HCT116 (cell line): ENCODE data around the gene TWIST2. TPM values are rescaled to one million over a fixed set of nuclear protein-coding genes. Genes with fewer than 3 reads are reported as not detected.

Experiments
- ATAC-seq: fragments of 200-7000 bp; cut with Tn5 transposase; 2 replicates; pipeline ENCODE4 v1.9.1; 2020; ENCODE audit warnings: mild to moderate bottlenecking, moderate library complexity
- BruUV-seq: library from RNA; stranded (reverse); fragments of 400-500 nt; replicated peaks from 2 replicates; lab custom pipeline; 2021; lab: Mats Ljungman, UMichigan
- CTCF ChIA-PET: fragments of 300-600 bp; sonication (Branson Sonifier 250); formaldehyde crosslinking; loops from one replicate; lab custom pipeline; 2021; ENCODE audit warnings: antibody characterized with exemption; lab: Charles Lee
- POLR2A ChIA-PET: fragments of 300-600, 350-600 bp; sonication (Branson Sonifier 250); formaldehyde crosslinking; loops from one replicate; lab custom pipeline; 2021; ENCODE audit warnings: antibody characterized with exemption; lab: Charles Lee
- RAD21 ChIA-PET, 2 experiments: fragments of 300-600 bp; sonication (Branson Sonifier 250); formaldehyde crosslinking; loops; one replicate each; lab custom pipeline; 2023; ENCODE audit warnings: low total read pairs in 2 of 2; ENCODE audit not compliant: uncharacterized antibody in 2 of 2, unreplicated experiment in 2 of 2, low non-redundant PET in 1 of 2; lab: Charles Lee
- DNase-seq: peaks from one replicate; pipeline ENCODE4 v3.0.0-alpha.2; 2010; ENCODE audit warnings: low read depth, low spot score
- H2AFZ ChIP-seq: fragments of 200-600 bp; shearing (Covaris generic), sonication (generic); 2 replicates; pipeline ENCODE4 v1.6.1; 2017; ENCODE audit warnings: low read depth, mixed run types, mixed read lengths, antibody characterized with exemption, low read length; ENCODE audit not compliant: poor library complexity, severe bottlenecking
- H3K27ac ChIP-seq: 2 replicates; pipeline ENCODE4 v1.5.1; 2012; ENCODE audit warnings: low read depth, low read length
- H3K27me3 ChIP-seq: fragments of 200-600 bp; sonication (generic); 2 replicates; pipeline ENCODE4 v1.6.1; 2016; ENCODE audit warnings: mixed run types, low read length, mixed read lengths; ENCODE audit not compliant: insufficient read depth
- H3K36me3 ChIP-seq, 2 experiments: fragments of 200-500 bp in 1 of 2; fragments of 200-600 bp in 1 of 2; sonication (Bioruptor generic) in 1 of 2; sonication (generic) in 1 of 2; 2 replicates each; pipeline versions ENCODE4 v1.5.1 to v1.6.1; 2014 to 2016; ENCODE audit warnings: low read length in 2 of 2, inconsistent platforms in 1 of 2, mixed read lengths in 1 of 2, mixed run types in 1 of 2; ENCODE audit not compliant: insufficient read depth in 2 of 2, control insufficient read depth in 1 of 2
- H3K4me1 ChIP-seq, 2 experiments: fragments of 200-600 bp in 1 of 2; sonication (generic) in 1 of 2; 2 replicates each; pipeline versions ENCODE4 v1.5.1 to v1.6.1; 2012 to 2017; ENCODE audit warnings: low read length in 2 of 2, inconsistent platforms in 1 of 2, mild to moderate bottlenecking in 1 of 2, mixed read lengths in 1 of 2, mixed run types in 1 of 2, moderate library complexity in 1 of 2; ENCODE audit not compliant: insufficient read depth in 2 of 2, control insufficient read depth in 1 of 2
- H3K4me2 ChIP-seq: fragments of 200-600 bp; sonication (generic); 2 replicates; pipeline ENCODE4 v1.6.1; 2017; ENCODE audit warnings: mixed run types, low read length, mixed read lengths
- H3K4me3 ChIP-seq, 2 experiments: fragments of 200-600 bp in 1 of 2; sonication (generic) in 1 of 2; replicated peaks in 1 of 2; 2 replicates each; pipeline ENCODE4 v1.5.1; 2011 to 2016; ENCODE audit warnings: low read length in 2 of 2, control low read depth in 1 of 2, low read depth in 1 of 2, mild to moderate bottlenecking in 1 of 2, mixed read lengths in 1 of 2, mixed run types in 1 of 2
- H3K79me2 ChIP-seq: fragments of 200-600 bp; sonication (generic); 2 replicates; pipeline ENCODE4 v1.6.1; 2017; ENCODE audit warnings: mild to moderate bottlenecking, mixed run types, low read length, moderate library complexity, mixed read lengths; ENCODE audit not compliant: insufficient read depth
- H3K9ac ChIP-seq: fragments of 200-600 bp; sonication (generic); 2 replicates; pipeline ENCODE4 v1.6.1; 2016; ENCODE audit warnings: low read length, mixed read lengths
- H3K9me2 ChIP-seq: fragments of 200-600 bp; sonication (generic), shearing (Covaris generic); 2 replicates; pipeline ENCODE4 v1.6.1; 2017; ENCODE audit warnings: mixed run types, mild to moderate bottlenecking, moderate library complexity; ENCODE audit not compliant: insufficient read depth
- H3K9me3 ChIP-seq, 2 experiments: fragments of 200-500 bp in 1 of 2; fragments of 200-600 bp in 1 of 2; sonication (Bioruptor generic) in 1 of 2; sonication (generic) in 1 of 2; 2 replicates each; pipeline ENCODE4 v1.6.1; 2014 to 2017; ENCODE audit warnings: low read length in 2 of 2, mixed read lengths in 2 of 2, inconsistent platforms in 1 of 2, low read depth in 1 of 2, mild to moderate bottlenecking in 1 of 2, mixed run types in 1 of 2, moderate library complexity in 1 of 2; ENCODE audit not compliant: control insufficient read depth in 1 of 2, insufficient read depth in 1 of 2
- H4K20me1 ChIP-seq: fragments of 200-600 bp; sonication (generic), shearing (Covaris generic); 2 replicates; pipeline ENCODE4 v1.6.1; 2017; ENCODE audit warnings: mixed run types, mild to moderate bottlenecking, moderate library complexity; ENCODE audit not compliant: insufficient read depth
- CEBPB ChIP-seq: IDR thresholded peaks from 2 replicates; pipeline ENCODE4 v1.6.1; 2012; ENCODE audit warnings: low read depth
- EGR1 ChIP-seq: IDR thresholded peaks from 2 replicates; pipeline ENCODE4 v1.6.1; 2012; ENCODE audit warnings: low read depth
- ELF1 ChIP-seq: IDR thresholded peaks from 2 replicates; pipeline ENCODE4 v1.6.1; 2012; ENCODE audit warnings: low read depth, borderline replicate concordance
- FOSL1 ChIP-seq: IDR thresholded peaks from 2 replicates; pipeline ENCODE4 v1.6.1; 2012; ENCODE audit warnings: low read depth
- JUND ChIP-seq: IDR thresholded peaks from 2 replicates; pipeline ENCODE4 v1.6.1; 2012
- POLR2A ChIP-seq: IDR thresholded peaks from 2 replicates; pipeline ENCODE4 v1.7.0; 2011; ENCODE audit warnings: borderline replicate concordance; ENCODE audit not compliant: insufficient read depth, insufficient read length; ENCODE audit errors: extremely low read depth
- POLR2AphosphoS5 ChIP-seq: IDR thresholded peaks from 2 replicates; pipeline ENCODE4 v1.6.1; 2011; ENCODE audit warnings: mild to moderate bottlenecking, low read depth, low read length, moderate library complexity
- RAD21 ChIP-seq: IDR thresholded peaks from 2 replicates; pipeline ENCODE4 v1.6.1; 2012; ENCODE audit warnings: low read depth, mild to moderate bottlenecking
- SIN3A ChIP-seq: IDR thresholded peaks from 2 replicates; pipeline ENCODE4 v1.6.1; 2012; ENCODE audit warnings: low read depth
- SP1 ChIP-seq: IDR thresholded peaks from 2 replicates; pipeline ENCODE4 v1.6.1; 2012; ENCODE audit warnings: low read depth
- SRF ChIP-seq: IDR thresholded peaks from 2 replicates; pipeline ENCODE4 v1.6.1; 2012; ENCODE audit warnings: low read depth
- TCF7L2 ChIP-seq: IDR thresholded peaks from 2 replicates; pipeline ENCODE4 v1.7.0; 2011; ENCODE audit warnings: borderline replicate concordance, inconsistent platforms; ENCODE audit not compliant: insufficient read depth, insufficient read length; ENCODE audit errors: extremely low read depth
- ZFX ChIP-seq: fragments of 450-650 bp; IDR thresholded peaks from 2 replicates; pipeline ENCODE4 v1.6.1; 2017
- intact Hi-C: fragments of 100-400 bp; cut with micrococcal nuclease; formaldehyde crosslinking; loops from 2 replicates; pipeline ENCODE4 v1.10.0; 2022
- total RNA-seq: library from RNA; stranded (reverse); gene quantifications from one replicate; pipeline ENCODE4 v1.2.1, GENCODE V29; 2021; ENCODE audit not compliant: unreplicated experiment
- TF ChIP-seq, protein P1 (sequence below): IDR thresholded peaks from 2 replicates; pipeline ENCODE4 v1.6.1; 2012; ENCODE audit warnings: low read depth
- TF ChIP-seq, protein P2 (sequence below): IDR thresholded peaks from 2 replicates; pipeline ENCODE4 v1.6.1; 2011; ENCODE audit warnings: mild to moderate bottlenecking, low read length, moderate library complexity; ENCODE audit not compliant: insufficient replicate concordance; ENCODE audit errors: extremely low read depth
- TF ChIP-seq, protein P3 (sequence below): IDR thresholded peaks from 2 replicates; pipeline ENCODE4 v1.6.1; 2012
- TF ChIP-seq, protein P4 (sequence below), 3 experiments: fragments of 200-600 bp in 1 of 3; sonication (generic) in 1 of 3; IDR thresholded peaks in 2 of 3; conservative IDR thresholded peaks in 1 of 3; 2 replicates each; pipeline ENCODE4 v1.5.1; 2012 to 2017; ENCODE audit warnings: low read depth in 2 of 3, low read length in 2 of 3, antibody characterized with exemption in 1 of 3, borderline replicate concordance in 1 of 3, control low read depth in 1 of 3, mild to moderate bottlenecking in 1 of 3, mixed read lengths in 1 of 3, mixed run types in 1 of 3, moderate library complexity in 1 of 3; ENCODE audit not compliant: insufficient read depth in 1 of 3
- TF ChIP-seq, protein P5 (sequence below): IDR thresholded peaks from 2 replicates; pipeline ENCODE4 v1.6.1; 2012

The TWIST2 gene
- total RNA-seq, 1 experiment from 2014 or later, result not detected

DNA sequence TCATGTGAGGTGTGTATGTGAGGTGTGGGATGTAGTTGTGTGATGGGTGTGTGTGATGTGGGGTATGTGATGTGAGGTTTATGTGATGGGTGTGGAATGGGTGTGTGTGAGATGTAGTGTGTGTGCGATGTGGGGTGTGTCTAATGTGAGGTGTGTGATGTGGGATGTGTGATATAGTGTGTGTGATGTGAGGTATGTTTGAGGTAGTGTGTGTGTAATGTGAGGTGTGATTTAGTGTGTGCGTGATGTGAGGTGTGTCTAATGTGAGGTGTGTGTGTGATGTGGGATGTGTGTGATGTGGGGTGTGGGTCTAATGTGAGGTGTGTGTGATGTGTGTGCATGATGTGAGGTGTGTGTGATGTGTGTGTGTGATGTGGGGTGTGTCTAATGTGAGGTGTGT lies 55.3 kb downstream of the TWIST2 start:
- no peak overlapping the region for H3K4me2 ChIP-seq
- H3K79me2 ChIP-seq, result no peaks in the 10 kb centered on the region
- ChIA-PET RAD21 (no interaction called here), POLR2A (no interaction called here), CTCF (no interaction called here)
- DNase-seq, result no peak
- TF ChIP-seq CEBPB (no peak), RAD21 (no peak), EGR1 (no peak), POLR2AphosphoS5 (no peak), SP1 (no peak), SIN3A (no peak), FOSL1 (no peak), JUND (no peak), SRF (no peak), ZFX (no peak), POLR2A (no peak), TCF7L2 (no peak), ELF1 (no peak)
- TF ChIP-seq, protein P1, sequence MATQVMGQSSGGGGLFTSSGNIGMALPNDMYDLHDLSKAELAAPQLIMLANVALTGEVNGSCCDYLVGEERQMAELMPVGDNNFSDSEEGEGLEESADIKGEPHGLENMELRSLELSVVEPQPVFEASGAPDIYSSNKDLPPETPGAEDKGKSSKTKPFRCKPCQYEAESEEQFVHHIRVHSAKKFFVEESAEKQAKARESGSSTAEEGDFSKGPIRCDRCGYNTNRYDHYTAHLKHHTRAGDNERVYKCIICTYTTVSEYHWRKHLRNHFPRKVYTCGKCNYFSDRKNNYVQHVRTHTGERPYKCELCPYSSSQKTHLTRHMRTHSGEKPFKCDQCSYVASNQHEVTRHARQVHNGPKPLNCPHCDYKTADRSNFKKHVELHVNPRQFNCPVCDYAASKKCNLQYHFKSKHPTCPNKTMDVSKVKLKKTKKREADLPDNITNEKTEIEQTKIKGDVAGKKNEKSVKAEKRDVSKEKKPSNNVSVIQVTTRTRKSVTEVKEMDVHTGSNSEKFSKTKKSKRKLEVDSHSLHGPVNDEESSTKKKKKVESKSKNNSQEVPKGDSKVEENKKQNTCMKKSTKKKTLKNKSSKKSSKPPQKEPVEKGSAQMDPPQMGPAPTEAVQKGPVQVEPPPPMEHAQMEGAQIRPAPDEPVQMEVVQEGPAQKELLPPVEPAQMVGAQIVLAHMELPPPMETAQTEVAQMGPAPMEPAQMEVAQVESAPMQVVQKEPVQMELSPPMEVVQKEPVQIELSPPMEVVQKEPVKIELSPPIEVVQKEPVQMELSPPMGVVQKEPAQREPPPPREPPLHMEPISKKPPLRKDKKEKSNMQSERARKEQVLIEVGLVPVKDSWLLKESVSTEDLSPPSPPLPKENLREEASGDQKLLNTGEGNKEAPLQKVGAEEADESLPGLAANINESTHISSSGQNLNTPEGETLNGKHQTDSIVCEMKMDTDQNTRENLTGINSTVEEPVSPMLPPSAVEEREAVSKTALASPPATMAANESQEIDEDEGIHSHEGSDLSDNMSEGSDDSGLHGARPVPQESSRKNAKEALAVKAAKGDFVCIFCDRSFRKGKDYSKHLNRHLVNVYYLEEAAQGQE, result no peak
- TF ChIP-seq, protein P2, sequence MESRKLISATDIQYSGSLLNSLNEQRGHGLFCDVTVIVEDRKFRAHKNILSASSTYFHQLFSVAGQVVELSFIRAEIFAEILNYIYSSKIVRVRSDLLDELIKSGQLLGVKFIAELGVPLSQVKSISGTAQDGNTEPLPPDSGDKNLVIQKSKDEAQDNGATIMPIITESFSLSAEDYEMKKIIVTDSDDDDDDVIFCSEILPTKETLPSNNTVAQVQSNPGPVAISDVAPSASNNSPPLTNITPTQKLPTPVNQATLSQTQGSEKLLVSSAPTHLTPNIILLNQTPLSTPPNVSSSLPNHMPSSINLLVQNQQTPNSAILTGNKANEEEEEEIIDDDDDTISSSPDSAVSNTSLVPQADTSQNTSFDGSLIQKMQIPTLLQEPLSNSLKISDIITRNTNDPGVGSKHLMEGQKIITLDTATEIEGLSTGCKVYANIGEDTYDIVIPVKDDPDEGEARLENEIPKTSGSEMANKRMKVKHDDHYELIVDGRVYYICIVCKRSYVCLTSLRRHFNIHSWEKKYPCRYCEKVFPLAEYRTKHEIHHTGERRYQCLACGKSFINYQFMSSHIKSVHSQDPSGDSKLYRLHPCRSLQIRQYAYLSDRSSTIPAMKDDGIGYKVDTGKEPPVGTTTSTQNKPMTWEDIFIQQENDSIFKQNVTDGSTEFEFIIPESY, result no peak
- TF ChIP-seq, protein P3, sequence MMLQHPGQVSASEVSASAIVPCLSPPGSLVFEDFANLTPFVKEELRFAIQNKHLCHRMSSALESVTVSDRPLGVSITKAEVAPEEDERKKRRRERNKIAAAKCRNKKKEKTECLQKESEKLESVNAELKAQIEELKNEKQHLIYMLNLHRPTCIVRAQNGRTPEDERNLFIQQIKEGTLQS, result no peak
- TF ChIP-seq, protein P4, sequence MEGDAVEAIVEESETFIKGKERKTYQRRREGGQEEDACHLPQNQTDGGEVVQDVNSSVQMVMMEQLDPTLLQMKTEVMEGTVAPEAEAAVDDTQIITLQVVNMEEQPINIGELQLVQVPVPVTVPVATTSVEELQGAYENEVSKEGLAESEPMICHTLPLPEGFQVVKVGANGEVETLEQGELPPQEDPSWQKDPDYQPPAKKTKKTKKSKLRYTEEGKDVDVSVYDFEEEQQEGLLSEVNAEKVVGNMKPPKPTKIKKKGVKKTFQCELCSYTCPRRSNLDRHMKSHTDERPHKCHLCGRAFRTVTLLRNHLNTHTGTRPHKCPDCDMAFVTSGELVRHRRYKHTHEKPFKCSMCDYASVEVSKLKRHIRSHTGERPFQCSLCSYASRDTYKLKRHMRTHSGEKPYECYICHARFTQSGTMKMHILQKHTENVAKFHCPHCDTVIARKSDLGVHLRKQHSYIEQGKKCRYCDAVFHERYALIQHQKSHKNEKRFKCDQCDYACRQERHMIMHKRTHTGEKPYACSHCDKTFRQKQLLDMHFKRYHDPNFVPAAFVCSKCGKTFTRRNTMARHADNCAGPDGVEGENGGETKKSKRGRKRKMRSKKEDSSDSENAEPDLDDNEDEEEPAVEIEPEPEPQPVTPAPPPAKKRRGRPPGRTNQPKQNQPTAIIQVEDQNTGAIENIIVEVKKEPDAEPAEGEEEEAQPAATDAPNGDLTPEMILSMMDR (IDR thresholded peaks at IDR 0.05 in 2 of 3, conservative IDR thresholded peaks at IDR 0.05 in 1 of 3; ENCODE audit: borderline replicate concordance in 1 of 3, insufficient read depth in 1 of 3, low read depth in 2 of 3, low read length in 2 of 3), result no peak
- TF ChIP-seq, protein P5, sequence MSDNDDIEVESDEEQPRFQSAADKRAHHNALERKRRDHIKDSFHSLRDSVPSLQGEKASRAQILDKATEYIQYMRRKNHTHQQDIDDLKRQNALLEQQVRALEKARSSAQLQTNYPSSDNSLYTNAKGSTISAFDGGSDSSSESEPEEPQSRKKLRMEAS, result no peak
- no peaks in the 10 kb centered on the region for H4K20me1 ChIP-seq
- no TSS peak for BruUV-seq
- H3K27ac ChIP-seq, result no peak overlapping the region
- ATAC-seq, result no peak
- no peak overlapping the region for H2AFZ ChIP-seq
- no peaks in the 10 kb centered on the region; a peak in 1 of 4 replicates for H3K9me3 ChIP-seq
- H3K36me3 ChIP-seq, result no peaks in the 10 kb centered on the region
- no peak overlapping the region for H3K9ac ChIP-seq
- H3K27me3 ChIP-seq, result no peaks in the 10 kb centered on the region
- no peaks in the 10 kb centered on the region for H3K9me2 ChIP-seq
- H3K4me3 ChIP-seq, result no peak overlapping the region
- intact Hi-C loops, result no loop called here
- H3K4me1 ChIP-seq, result no peaks in the 10 kb centered on the region
